HL-60 (cell line): Measurements from ENCODE around the gene WDR93.

Experiments used
- GABPA ChIP-seq: IDR thresholded peaks from 2 replicates; pipeline ENCODE4 v1.6.1; 2012; ENCODE audit warnings: low read depth
- POLR2AphosphoS5 ChIP-seq: IDR thresholded peaks from 2 replicates; pipeline ENCODE4 v1.6.1; 2012; ENCODE audit warnings: low read depth
- TF ChIP-seq, protein P1 (sequence below): IDR thresholded peaks from one replicate; pipeline ENCODE4 v1.5.1; 2011; ENCODE audit warnings: low read length, control low read depth, inconsistent platforms; ENCODE audit not compliant: insufficient read depth

DNA sequence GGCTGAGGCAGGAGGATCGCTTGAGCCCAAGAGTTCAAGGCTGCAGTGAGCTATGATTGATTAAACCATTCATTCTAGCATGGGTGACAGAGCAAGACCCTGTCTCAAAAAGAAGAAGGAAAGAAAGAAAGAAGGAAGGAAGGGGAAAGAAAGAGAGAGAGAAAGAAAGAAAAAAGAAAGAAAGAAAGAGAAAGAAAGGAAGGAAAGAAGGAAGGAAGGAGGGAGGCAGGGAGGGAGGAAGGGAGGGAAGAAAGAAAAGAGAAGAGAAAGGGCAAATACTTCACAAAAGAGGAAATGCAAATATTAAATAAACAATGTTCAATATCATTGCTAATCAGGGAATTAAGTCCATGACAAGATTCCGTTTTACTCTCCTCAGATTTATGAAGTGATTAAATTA, 31.3 kb upstream of the WDR93 start:
- TF ChIP-seq, protein P1, sequence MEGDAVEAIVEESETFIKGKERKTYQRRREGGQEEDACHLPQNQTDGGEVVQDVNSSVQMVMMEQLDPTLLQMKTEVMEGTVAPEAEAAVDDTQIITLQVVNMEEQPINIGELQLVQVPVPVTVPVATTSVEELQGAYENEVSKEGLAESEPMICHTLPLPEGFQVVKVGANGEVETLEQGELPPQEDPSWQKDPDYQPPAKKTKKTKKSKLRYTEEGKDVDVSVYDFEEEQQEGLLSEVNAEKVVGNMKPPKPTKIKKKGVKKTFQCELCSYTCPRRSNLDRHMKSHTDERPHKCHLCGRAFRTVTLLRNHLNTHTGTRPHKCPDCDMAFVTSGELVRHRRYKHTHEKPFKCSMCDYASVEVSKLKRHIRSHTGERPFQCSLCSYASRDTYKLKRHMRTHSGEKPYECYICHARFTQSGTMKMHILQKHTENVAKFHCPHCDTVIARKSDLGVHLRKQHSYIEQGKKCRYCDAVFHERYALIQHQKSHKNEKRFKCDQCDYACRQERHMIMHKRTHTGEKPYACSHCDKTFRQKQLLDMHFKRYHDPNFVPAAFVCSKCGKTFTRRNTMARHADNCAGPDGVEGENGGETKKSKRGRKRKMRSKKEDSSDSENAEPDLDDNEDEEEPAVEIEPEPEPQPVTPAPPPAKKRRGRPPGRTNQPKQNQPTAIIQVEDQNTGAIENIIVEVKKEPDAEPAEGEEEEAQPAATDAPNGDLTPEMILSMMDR, result no peak
- TF ChIP-seq POLR2AphosphoS5 (no peak), GABPA (no peak)
